Breast epithelium (tissue), 4 donors: ENCODE results near the gene PTPRM. TPM values are rescaled to one million over a fixed set of nuclear protein-coding genes. Genes with fewer than 3 reads are reported as not detected.

Experiments used
- DNase-seq, 2 donors: peaks; one replicate each; pipeline ENCODE4 v3.0.0-alpha.2; 2019; ENCODE audit warnings: low spot score in 2 of 2
- H3K27ac ChIP-seq, 2 donors: fragments of 200-600 bp; sonication (generic) in 1 of 2; one replicate each; pipeline ENCODE4 v1.5.1; 2016 to 2019; ENCODE audit warnings: mild to moderate bottlenecking in 1 of 2
- H3K27me3 ChIP-seq, 2 donors: fragments of 200-600 bp; sonication (generic) in 1 of 2; one replicate each; pipeline versions ENCODE4 v1.5.1 to v1.6.0; 2017 to 2019; ENCODE audit warnings: control low read depth in 1 of 2, mild to moderate bottlenecking in 1 of 2
- H3K36me3 ChIP-seq: fragments of 200-600 bp; one replicate; pipeline ENCODE4 v1.5.1; 2019
- H3K4me1 ChIP-seq, 2 donors: fragments of 200-600 bp; sonication (generic); one replicate each; pipeline ENCODE4 v1.5.1; 2016 to 2019; ENCODE audit warnings: control low read depth in 1 of 2
- H3K4me3 ChIP-seq, 3 donors: fragments of 200-600 bp; sonication (generic); 1 replicate in 2 of 3; 2 replicates in 1 of 3; pipeline ENCODE4 v1.5.1; 2016 to 2019; ENCODE audit warnings: mild to moderate bottlenecking in 3 of 3, moderate library complexity in 2 of 3
- H3K9me3 ChIP-seq, 2 donors: fragments of 200-600 bp; sonication (generic) in 1 of 2; one replicate each; pipeline ENCODE4 v1.5.1; 2016 to 2019; ENCODE audit warnings: control low read depth in 1 of 2
- POLR2A ChIP-seq: fragments of 450-650 bp; IDR thresholded peaks from one replicate; pipeline ENCODE4 v1.6.1; 2016; ENCODE audit warnings: antibody characterized with exemption, mild to moderate bottlenecking, moderate library complexity
- POLR2AphosphoS5 ChIP-seq, 3 donors: sonication (generic); formaldehyde crosslinking; IDR thresholded peaks; one replicate each; pipeline ENCODE4 v1.6.1; 2017; ENCODE audit warnings: antibody characterized with exemption in 3 of 3
- intact Hi-C: fragments of 100-400 bp; cut with DNase I; formaldehyde crosslinking; loops from one replicate; pipeline ENCODE4 v1.15.1; 2023; ENCODE audit warnings: low total_unique reads
- total RNA-seq, 3 donors: library from RNA; depleted of rRNA; stranded (reverse); fragments of >200 nt; gene quantifications; one replicate each; pipeline ENCODE4 v1.1.0, GENCODE V29; 2016
- TF ChIP-seq, protein P1 (sequence below), 3 donors: fragments of 450-650 bp; IDR thresholded peaks; one replicate each; pipeline ENCODE4 v1.5.1; 2016 to 2017; ENCODE audit warnings: antibody characterized with exemption in 3 of 3, mild to moderate bottlenecking in 3 of 3, moderate library complexity in 3 of 3

PTPRM gene
- total RNA-seq, 3 donors from 2014 or later = 41.7 to 181 (median 140) TPM

- Histone ChIP-seq H3K4me1 (no peaks in the 10 kb centered on the region), H3K27me3 (no peaks in the 10 kb centered on the region), H3K9me3 (no peaks in the 10 kb centered on the region), H3K27ac (no peak overlapping the region), H3K36me3 (no peaks in the 10 kb centered on the region), H3K4me3 (no peak overlapping the region)
- intact Hi-C loops = no loop called here
- TF ChIP-seq POLR2A (no peak), POLR2AphosphoS5 (IDR thresholded peaks at IDR 0.05) (no peak)
- TF ChIP-seq, protein P1, sequence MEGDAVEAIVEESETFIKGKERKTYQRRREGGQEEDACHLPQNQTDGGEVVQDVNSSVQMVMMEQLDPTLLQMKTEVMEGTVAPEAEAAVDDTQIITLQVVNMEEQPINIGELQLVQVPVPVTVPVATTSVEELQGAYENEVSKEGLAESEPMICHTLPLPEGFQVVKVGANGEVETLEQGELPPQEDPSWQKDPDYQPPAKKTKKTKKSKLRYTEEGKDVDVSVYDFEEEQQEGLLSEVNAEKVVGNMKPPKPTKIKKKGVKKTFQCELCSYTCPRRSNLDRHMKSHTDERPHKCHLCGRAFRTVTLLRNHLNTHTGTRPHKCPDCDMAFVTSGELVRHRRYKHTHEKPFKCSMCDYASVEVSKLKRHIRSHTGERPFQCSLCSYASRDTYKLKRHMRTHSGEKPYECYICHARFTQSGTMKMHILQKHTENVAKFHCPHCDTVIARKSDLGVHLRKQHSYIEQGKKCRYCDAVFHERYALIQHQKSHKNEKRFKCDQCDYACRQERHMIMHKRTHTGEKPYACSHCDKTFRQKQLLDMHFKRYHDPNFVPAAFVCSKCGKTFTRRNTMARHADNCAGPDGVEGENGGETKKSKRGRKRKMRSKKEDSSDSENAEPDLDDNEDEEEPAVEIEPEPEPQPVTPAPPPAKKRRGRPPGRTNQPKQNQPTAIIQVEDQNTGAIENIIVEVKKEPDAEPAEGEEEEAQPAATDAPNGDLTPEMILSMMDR (IDR thresholded peaks at IDR 0.05) = no peak
- DNase-seq = no peak
Measured at GRCh38 chr18:7579176-7579917, 12.2 kb downstream of the PTPRM start.

DNA sequence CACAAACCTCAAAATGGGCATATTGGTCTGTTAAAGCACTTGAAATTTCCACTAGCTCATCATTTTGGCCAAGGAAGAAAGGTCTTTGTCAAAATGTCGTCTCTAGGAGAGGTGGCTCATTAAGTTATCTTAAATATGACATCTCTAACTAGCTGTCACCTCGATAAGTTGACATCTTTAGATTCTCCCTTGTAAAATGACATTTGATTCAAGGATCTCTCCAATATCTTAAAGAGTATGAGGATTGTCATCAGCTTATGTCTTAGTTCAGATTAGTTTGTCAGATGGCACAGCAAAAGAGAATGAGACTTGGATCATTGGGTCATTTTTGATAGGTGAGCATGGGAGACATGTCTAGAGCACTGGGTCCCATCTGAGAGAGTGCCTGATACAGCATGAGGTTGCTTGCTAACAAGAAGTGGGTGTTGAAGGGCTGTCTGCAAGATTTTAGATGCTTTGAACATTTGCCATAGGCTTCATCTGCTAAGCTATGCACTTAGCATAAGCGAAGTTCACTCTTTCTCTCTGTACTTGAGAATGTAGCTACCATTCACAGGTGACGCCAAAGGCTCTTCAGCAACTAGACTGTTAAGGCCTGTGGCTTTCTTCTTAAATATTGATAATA is 12.9 kb downstream of the PTPRM start:
- H3K4me1 ChIP-seq = no peaks in the 10 kb centered on the region
- TF ChIP-seq, protein P1 (IDR thresholded peaks at IDR 0.05) = no peak
- no peak for TF ChIP-seq POLR2A
- no peak for TF ChIP-seq POLR2AphosphoS5 (IDR thresholded peaks at IDR 0.05)
- H3K27ac ChIP-seq = no peak overlapping the region
- intact Hi-C loops = no loop called here
- H3K27me3 ChIP-seq = no peaks in the 10 kb centered on the region
- no peaks in the 10 kb centered on the region for H3K36me3 ChIP-seq
- H3K4me3 ChIP-seq = no peak overlapping the region
- no peaks in the 10 kb centered on the region for H3K9me3 ChIP-seq
- no peak for DNase-seq

DNA sequence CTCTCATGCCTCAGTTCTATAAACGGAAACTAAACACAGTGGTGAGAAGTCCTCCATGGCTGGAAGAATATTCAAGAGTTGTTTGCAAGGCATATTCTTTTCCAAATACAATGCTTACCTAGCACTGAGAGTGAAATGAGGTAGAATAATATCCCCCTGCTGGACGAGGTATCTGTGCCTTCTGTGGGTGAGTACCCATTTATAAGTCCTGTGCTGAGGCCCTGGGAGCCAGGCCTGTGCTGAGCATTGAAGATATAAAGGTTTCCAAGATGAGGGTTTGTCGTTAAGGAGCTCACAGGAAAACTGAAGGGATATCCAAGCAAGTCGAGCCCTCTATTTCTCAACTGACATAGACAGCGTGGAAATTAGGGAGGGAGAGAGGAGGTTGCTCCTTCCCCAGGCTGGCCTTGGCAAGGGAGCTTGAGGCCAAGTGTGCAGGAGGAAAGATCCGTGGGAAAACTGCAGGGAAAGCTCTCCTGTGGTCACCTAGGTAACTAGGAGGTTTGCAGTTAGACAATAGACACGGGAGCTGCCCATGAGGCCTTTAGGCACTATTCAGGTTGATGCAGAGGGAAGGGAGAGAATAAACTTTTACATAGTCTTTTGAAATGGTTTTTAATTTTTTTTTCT is 17.6 kb downstream of the PTPRM start:
- H3K4me1 ChIP-seq = no peaks in the 10 kb centered on the region
- H3K36me3 ChIP-seq = no peaks in the 10 kb centered on the region
- TF ChIP-seq, protein P1 (IDR thresholded peaks at IDR 0.05) = no peak
- TF ChIP-seq POLR2A = no peak
- no peak for TF ChIP-seq POLR2AphosphoS5 (IDR thresholded peaks at IDR 0.05)
- H3K27ac ChIP-seq = no peak overlapping the region
- DNase-seq = no peak
- H3K27me3 ChIP-seq = no peaks in the 10 kb centered on the region
- no peak overlapping the region for H3K4me3 ChIP-seq
- intact Hi-C loops = no loop called here
- H3K9me3 ChIP-seq = no peaks in the 10 kb centered on the region

DNA sequence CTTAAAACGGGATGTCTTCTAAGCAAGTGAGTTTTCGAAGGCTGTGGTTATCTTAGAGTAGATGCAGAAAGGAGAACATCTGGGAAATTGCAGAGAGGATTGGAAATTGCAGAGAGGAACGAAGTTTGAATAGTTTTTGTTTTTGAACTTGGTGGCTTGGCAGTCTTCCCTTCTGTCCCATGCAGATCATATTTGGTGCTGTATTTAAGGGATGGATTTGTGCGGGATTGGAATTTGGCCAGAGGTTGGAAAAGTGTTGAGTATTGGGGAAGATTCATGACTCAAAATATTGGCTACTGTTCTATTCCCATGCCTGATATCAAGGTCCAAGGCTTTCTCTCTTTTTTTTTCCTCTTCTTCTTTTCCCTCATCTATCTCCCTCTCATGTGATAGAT is 18.2 kb downstream of the PTPRM start:
- H3K4me3 ChIP-seq = no peak overlapping the region
- no peak for DNase-seq

More for the DNA sequence above, 18.2 kb downstream of the PTPRM start:
- Histone ChIP-seq H3K27ac (no peak overlapping the region), H3K27me3 (no peaks in the 10 kb centered on the region), H3K36me3 (no peaks in the 10 kb centered on the region), H3K9me3 (no peaks in the 10 kb centered on the region), H3K4me1 (no peaks in the 10 kb centered on the region)
- TF ChIP-seq, protein P1 (IDR thresholded peaks at IDR 0.05) = no peak
- TF ChIP-seq POLR2AphosphoS5 (IDR thresholded peaks at IDR 0.05) = no peak
- TF ChIP-seq POLR2A = no peak
- intact Hi-C loops = no loop called here
